ENCODE measurements around the gene ITGA1.
"Not testable (repeated sequence)": the region's sequence is repeated elsewhere in the genome, so short reads cannot be mapped to it uniquely, and the experiment has no call there.

Gene ITGA1

GRCh38 chr5:52787600-52788504 is at the start of gene ITGA1, which contains the start of gene PELO:
Gene ITGA1, plus strand, starts transcription at chr5:52787916. Its CDS starts 438 bp downstream, at chr5:52788354.
Gene PELO, plus strand, starts transcription at chr5:52787916. Its CDS starts 12,479 bp downstream, at chr5:52800395.
- DNase-seq (ENCODE audit: low spot score): peak; percentile 31

DNA sequence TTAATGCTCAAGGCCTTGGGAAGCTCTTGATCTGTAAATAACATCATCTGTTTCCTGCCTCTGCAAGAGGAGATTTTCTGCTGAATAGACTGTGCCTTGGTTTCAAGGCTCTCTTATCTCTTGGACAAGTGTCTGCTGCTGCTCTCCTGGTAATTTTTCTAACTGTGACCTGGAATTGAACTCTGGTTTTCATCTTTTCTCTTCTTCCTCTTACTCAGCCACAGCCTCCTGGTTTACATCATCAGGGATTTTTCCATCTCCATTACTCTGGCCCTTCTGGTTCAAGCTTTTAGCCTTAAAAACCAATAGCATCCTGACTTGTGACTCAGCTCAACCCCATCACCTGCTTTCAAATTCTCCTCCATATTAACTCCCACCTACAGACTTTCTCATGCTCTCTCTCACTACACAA is 49.6 kb upstream of the ITGA1 start:
- DNase-seq (ENCODE audit: low spot score): no peak

DNA sequence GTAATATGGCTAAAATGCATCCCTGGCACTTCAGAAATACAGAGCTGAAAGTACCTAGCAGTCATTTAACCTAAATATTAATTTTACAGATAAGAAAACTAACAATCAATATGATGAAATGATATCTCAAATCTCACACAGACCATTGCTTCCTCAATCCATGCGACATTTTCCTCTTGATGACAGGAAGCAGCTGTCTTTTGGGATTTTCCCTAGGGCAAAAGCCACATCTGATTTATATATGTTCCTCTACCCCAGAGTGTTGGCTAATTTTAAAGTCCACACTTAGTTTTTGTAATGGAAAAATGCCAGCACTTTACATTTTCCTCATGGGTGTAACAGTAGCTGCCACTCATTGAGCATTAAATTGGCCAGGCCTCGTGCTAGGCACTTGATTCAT is 47.7 kb upstream of the ITGA1 start:
- DNase-seq (ENCODE audit: low spot score): no peak

- DNase-seq (ENCODE audit: low spot score): no peak
Observed at GRCh38 chr5:52743012-52743411, 44.7 kb upstream of the ITGA1 start.

GRCh38 chr5:52743529-52743928 is 44.2 kb upstream of the ITGA1 start:
- no peak for DNase-seq (ENCODE audit: low spot score)

- DNase-seq (ENCODE audit: low spot score): no peak
Observed at GRCh38 chr5:52743970-52744369, 43.7 kb upstream of the ITGA1 start.

- DNase-seq (ENCODE audit: low spot score): not testable (repeated sequence)
Observed at GRCh38 chr5:52744867-52745458, 42.8 kb upstream of the ITGA1 start.

GRCh38 chr5:52746539-52746938 is 41.2 kb upstream of the ITGA1 start:
- DNase-seq (ENCODE audit: low spot score): no peak

GRCh38 chr5:52748590-52748989 is 39.1 kb upstream of the ITGA1 start:
- DNase-seq (ENCODE audit: low spot score): no peak

DNA sequence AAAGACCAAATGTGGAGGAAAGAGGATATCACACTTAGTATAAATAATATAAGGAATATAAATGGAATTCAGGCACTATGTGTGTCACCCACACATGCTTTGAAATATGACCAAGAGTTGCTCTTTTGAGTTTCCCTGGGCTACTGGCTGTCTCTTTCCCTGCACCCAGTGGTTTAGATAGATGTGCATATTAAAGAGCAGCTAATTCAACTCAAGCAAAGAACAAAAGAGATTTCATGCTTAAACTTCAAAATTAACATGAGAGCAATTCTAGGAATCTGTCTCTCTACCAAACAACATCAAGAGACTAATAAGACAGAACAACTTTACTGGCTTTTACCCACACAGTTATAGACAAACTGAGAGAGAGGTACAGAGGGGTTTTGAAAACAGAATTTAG is 38.0 kb upstream of the ITGA1 start:
- no peak for DNase-seq (ENCODE audit: low spot score)

DNA sequence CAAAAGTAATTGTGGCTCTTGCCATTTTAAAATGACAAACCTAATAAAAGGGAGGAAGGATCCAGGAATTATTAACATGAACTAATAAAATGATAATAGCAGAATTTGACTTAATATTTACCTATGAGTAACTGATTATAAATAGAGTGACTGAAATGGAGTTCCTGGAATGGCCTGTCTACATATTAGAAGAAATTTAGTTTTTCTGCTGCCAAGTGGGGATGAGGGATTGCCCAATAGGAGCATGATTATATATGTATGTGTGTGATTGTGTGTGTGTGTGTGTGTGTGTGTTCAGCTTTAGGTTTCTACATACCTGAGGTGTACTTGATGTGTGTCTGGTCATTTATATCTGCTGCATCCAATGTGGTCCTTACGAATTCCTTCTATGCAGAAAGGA is 36.6 kb upstream of the ITGA1 start:
- DNase-seq (ENCODE audit: low spot score): no peak

GRCh38 chr5:52754051-52754450 is 33.7 kb upstream of the ITGA1 start:
- DNase-seq (ENCODE audit: low spot score): no peak

- no peak for DNase-seq (ENCODE audit: low spot score)
Observed at GRCh38 chr5:52757527-52757926, 30.2 kb upstream of the ITGA1 start.

DNA sequence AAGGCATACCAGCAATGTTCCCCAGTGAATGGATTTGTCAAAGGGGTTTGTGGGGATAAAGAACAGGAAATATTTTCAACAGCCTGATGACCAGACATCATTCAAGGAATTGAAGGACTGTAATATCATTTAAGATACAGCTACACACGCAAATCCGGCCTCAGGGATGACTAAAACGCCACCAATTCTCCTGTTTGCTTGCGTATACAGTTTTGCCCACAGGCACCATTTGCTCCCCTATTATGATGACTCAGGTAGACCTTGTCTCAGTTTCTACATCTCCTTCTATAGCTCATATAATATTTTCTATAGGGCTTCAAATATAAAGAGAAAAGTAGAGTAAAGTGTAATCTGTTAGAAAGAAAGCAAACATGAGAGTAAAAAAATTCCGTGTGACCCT is 29.7 kb upstream of the ITGA1 start:
- no peak for DNase-seq (ENCODE audit: low spot score)

- DNase-seq (ENCODE audit: low spot score): no peak
Observed at GRCh38 chr5:52759331-52759730, 28.4 kb upstream of the ITGA1 start.

GRCh38 chr5:52760695-52761366 is 26.9 kb upstream of the ITGA1 start:
- no peak for DNase-seq (ENCODE audit: low spot score)

- DNase-seq (ENCODE audit: low spot score): no peak
Observed at GRCh38 chr5:52767217-52767743, 20.4 kb upstream of the ITGA1 start.

- DNase-seq (ENCODE audit: low spot score): no peak
Observed at GRCh38 chr5:52767766-52768480, 19.8 kb upstream of the ITGA1 start.

DNA sequence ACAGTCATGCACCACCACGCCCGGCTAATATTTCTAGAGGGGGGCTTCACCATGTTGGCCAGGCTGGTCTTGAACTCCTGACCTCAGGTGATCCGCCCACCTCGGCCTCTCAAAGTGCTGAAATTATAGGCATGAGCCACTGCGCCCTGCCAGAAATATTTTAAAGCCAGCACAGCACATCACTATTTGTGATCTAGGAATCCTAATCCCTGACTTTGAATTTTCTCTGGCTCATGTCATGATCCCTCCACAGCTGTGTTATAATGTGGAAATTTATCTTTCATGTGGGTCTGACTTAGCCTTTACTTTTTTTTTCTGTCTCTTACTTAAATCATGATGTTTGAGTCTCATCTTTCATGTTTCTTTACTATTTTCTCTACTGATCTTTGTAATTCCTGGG is 18.7 kb upstream of the ITGA1 start:
- DNase-seq (ENCODE audit: low spot score): no peak

GRCh38 chr5:52770287-52770939 is 17.3 kb upstream of the ITGA1 start:
- no peak for DNase-seq (ENCODE audit: low spot score)

DNA sequence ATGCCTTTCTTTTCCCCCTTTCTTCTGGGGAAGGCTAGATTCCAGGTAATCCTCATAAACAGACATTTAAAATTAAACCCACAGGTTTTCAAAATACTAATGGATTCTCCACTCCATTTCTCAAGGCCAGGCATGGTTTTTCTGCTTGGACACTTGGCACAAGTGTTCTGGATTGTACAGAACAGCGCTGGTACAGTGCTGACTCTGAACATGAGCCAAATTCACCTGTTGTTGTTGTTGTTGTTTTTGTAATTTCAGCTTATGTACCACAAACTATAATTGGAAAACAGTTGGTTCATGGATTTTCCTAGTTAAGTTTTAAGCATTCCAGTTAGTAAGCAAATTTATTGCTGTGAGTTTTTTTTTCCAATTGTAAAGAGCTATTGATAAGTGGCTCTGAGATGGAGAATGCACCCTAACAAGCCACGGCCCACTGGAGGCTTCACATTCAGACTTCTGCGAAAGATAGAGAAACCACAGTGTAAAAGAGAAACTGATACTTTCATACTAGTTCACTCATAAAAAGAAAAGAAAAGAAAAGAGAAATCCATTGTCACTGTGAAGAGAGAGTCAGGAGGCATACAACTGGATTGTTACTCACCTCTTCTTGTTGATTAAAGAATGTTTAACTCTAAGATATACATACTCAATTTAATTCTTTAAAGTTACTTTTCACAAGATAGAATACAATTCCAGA is 16.2 kb upstream of the ITGA1 start:
- DNase-seq (ENCODE audit: low spot score): no peak

Data from Ammon's horn (tissue), 1 donor.